SJSA1 (cell line): ENCODE data around the gene ITGB3. TPM values are rescaled to one million over a fixed set of nuclear protein-coding genes. Genes with fewer than 3 reads are reported as not detected.

Source experiments
- DNase-seq, 2 experiments: peaks; one replicate each; pipeline ENCODE4 v3.0.0-alpha.2; 2015 to 2020; ENCODE audit warnings: low spot score in 2 of 2, low read depth in 1 of 2
- H3K27ac ChIP-seq: fragments of 250-450 bp; sonication (Bioruptor Pico); 2 replicates; pipeline ENCODE4 v1.5.1; 2020; ENCODE audit warnings: mild to moderate bottlenecking, moderate library complexity
- H3K27me3 ChIP-seq: fragments of 250-450 bp; sonication (Bioruptor Pico); replicated peaks from 2 replicates; pipeline ENCODE4 v1.5.1; 2020; ENCODE audit warnings: mild to moderate bottlenecking, moderate library complexity
- H3K36me3 ChIP-seq: fragments of 250-450 bp; sonication (Bioruptor Pico); 2 replicates; pipeline ENCODE4 v1.5.1; 2020; ENCODE audit warnings: mild to moderate bottlenecking
- H3K4me1 ChIP-seq: fragments of 250-450 bp; sonication (Bioruptor Pico); replicated peaks from 2 replicates; pipeline ENCODE4 v1.6.1; 2021; ENCODE audit warnings: mild to moderate bottlenecking
- H3K4me3 ChIP-seq: fragments of 250-450 bp; sonication (Bioruptor Pico); 2 replicates; pipeline ENCODE4 v1.5.1; 2020; ENCODE audit warnings: mild to moderate bottlenecking
- H3K9me3 ChIP-seq: fragments of 250-450 bp; sonication (Bioruptor Pico); replicated peaks from 2 replicates; pipeline ENCODE4 v1.5.1; 2020; ENCODE audit warnings: mild to moderate bottlenecking
- total RNA-seq: library from RNA; depleted of rRNA; stranded (reverse); fragments of >200 nt; shearing (Covaris generic); gene quantifications from 2 replicates; pipeline ENCODE4 v1.2.3, GENCODE V29; 2014

ITGB3 gene
- total RNA-seq, 1 experiment from 2014 or later, result 202 TPM

GRCh38 chr17:47318197-47318918 is 64.7 kb downstream of the ITGB3 start:
- no peaks in the 10 kb centered on the region for H3K9me3 ChIP-seq
- no peak overlapping the region for H3K4me3 ChIP-seq
- peaks cover 16% of the 10 kb centered on the region for H3K36me3 ChIP-seq
- no peaks in the 10 kb centered on the region for H3K27me3 ChIP-seq
- no peak for DNase-seq
- peaks cover 46% of the 10 kb centered on the region for H3K4me1 ChIP-seq
- no peak overlapping the region for H3K27ac ChIP-seq

- Histone ChIP-seq H3K4me3 (no peak overlapping the region), H3K27me3 (no peaks in the 10 kb centered on the region), H3K9me3 (no peaks in the 10 kb centered on the region), H3K36me3 (peaks cover 11% of the 10 kb centered on the region), H3K27ac (no peak overlapping the region), H3K4me1 (peaks cover 20% of the 10 kb centered on the region)
- DNase-seq, result no peak
Measured at GRCh38 chr17:47320879-47321502, 67.4 kb downstream of the ITGB3 start.

- no peaks in the 10 kb centered on the region for H3K9me3 ChIP-seq
- H3K36me3 ChIP-seq, result no peaks in the 10 kb centered on the region
- H3K27ac ChIP-seq, result peak within 1 kb of the TSS; percentile 60
- peak; percentile 96 to 97 for DNase-seq
- H3K4me3 ChIP-seq, result peak within 1 kb of the TSS; percentile 45
- no peaks in the 10 kb centered on the region for H3K27me3 ChIP-seq
- H3K4me1 ChIP-seq, result peaks cover 5% of the 10 kb centered on the region; the same call in 1 of the 2 replicates
Measured at GRCh38 chr17:47323382-47324223, 70.0 kb downstream of the ITGB3 start, which contains the start of gene EFCAB13. Gene EFCAB13 (plus strand): TSS chr17:47323955. CDS start chr17:47328354, 4,399 bp downstream.

GRCh38 chr17:47324224-47325020 is 70.8 kb downstream of the ITGB3 start:
- Histone ChIP-seq H3K4me3 (peak overlapping the region; percentile 45), H3K27me3 (no peaks in the 10 kb centered on the region), H3K27ac (peak overlapping the region; percentile 60), H3K36me3 (no peaks in the 10 kb centered on the region), H3K4me1 (peaks cover 5% of the 10 kb centered on the region; the same call in 1 of the 2 replicates), H3K9me3 (no peaks in the 10 kb centered on the region)
- DNase-seq, result peak; percentile 74 to 86

- Histone ChIP-seq H3K4me3 (no peak overlapping the region), H3K36me3 (no peaks in the 10 kb centered on the region), H3K4me1 (peaks cover 5% of the 10 kb centered on the region; the same call in 1 of the 2 replicates), H3K27ac (no peak overlapping the region), H3K27me3 (no peaks in the 10 kb centered on the region), H3K9me3 (no peaks in the 10 kb centered on the region)
- DNase-seq, result no peak
Measured at GRCh38 chr17:47325176-47325575, 71.5 kb downstream of the ITGB3 start.

- DNase-seq, result no peak
- H3K27me3 ChIP-seq, result no peaks in the 10 kb centered on the region
- H3K4me3 ChIP-seq, result no peak overlapping the region
- no peaks in the 10 kb centered on the region for H3K36me3 ChIP-seq
- H3K9me3 ChIP-seq, result no peaks in the 10 kb centered on the region
- no peaks in the 10 kb centered on the region for H3K4me1 ChIP-seq
- H3K27ac ChIP-seq, result no peak overlapping the region
Measured at GRCh38 chr17:47330548-47330947, 76.9 kb downstream of the ITGB3 start.

- H3K9me3 ChIP-seq, result no peaks in the 10 kb centered on the region
- H3K27me3 ChIP-seq, result no peaks in the 10 kb centered on the region
- no peak overlapping the region for H3K27ac ChIP-seq
- H3K36me3 ChIP-seq, result no peaks in the 10 kb centered on the region
- DNase-seq, result no peak
- no peaks in the 10 kb centered on the region for H3K4me1 ChIP-seq
- H3K4me3 ChIP-seq, result no peak overlapping the region
Measured at GRCh38 chr17:47332287-47332686, 78.7 kb downstream of the ITGB3 start.

GRCh38 chr17:47335101-47335936 is 81.7 kb downstream of the ITGB3 start:
- no peaks in the 10 kb centered on the region for H3K27me3 ChIP-seq
- H3K27ac ChIP-seq, result no peak overlapping the region
- H3K4me3 ChIP-seq, result no peak overlapping the region
- H3K9me3 ChIP-seq, result no peaks in the 10 kb centered on the region
- no peaks in the 10 kb centered on the region for H3K36me3 ChIP-seq
- no peak for DNase-seq
- H3K4me1 ChIP-seq, result no peaks in the 10 kb centered on the region

GRCh38 chr17:47338026-47338425 is 84.4 kb downstream of the ITGB3 start:
- DNase-seq, result no peak
- Histone ChIP-seq H3K4me1 (no peaks in the 10 kb centered on the region), H3K27me3 (no peaks in the 10 kb centered on the region), H3K9me3 (no peaks in the 10 kb centered on the region), H3K4me3 (no peak overlapping the region), H3K36me3 (no peaks in the 10 kb centered on the region), H3K27ac (no peak overlapping the region)

GRCh38 chr17:47352848-47353247 is 99.2 kb downstream of the ITGB3 start:
- DNase-seq, result no peak
- Histone ChIP-seq H3K27me3 (no peaks in the 10 kb centered on the region), H3K27ac (no peak overlapping the region), H3K4me3 (no peak overlapping the region), H3K9me3 (no peaks in the 10 kb centered on the region), H3K36me3 (no peaks in the 10 kb centered on the region), H3K4me1 (no peaks in the 10 kb centered on the region)

GRCh38 chr17:47358652-47359051 is 105.0 kb downstream of the ITGB3 start:
- no peaks in the 10 kb centered on the region for H3K9me3 ChIP-seq
- H3K4me3 ChIP-seq, result no peak overlapping the region
- H3K27me3 ChIP-seq, result no peaks in the 10 kb centered on the region
- no peaks in the 10 kb centered on the region for H3K36me3 ChIP-seq
- no peaks in the 10 kb centered on the region for H3K4me1 ChIP-seq
- DNase-seq, result no peak
- H3K27ac ChIP-seq, result no peak overlapping the region
